GM12891 (cell line): Measurements from ENCODE around the gene ZNF664.

Experiments used
- PAX5 ChIP-seq: IDR thresholded peaks from 2 replicates; pipeline ENCODE4 v1.6.1; 2011; ENCODE audit warnings: low read length, moderate library complexity, mild to moderate bottlenecking; ENCODE audit not compliant: insufficient read depth, severe bottlenecking
- POLR2A ChIP-seq: IDR thresholded peaks from 2 replicates; pipeline ENCODE4 v1.6.1; 2011; ENCODE audit warnings: low read depth, low read length, control low read depth
- POLR2AphosphoS5 ChIP-seq: IDR thresholded peaks from 2 replicates; pipeline ENCODE4 v1.6.1; 2011; ENCODE audit warnings: low read depth, low read length, control low read depth
- POU2F2 ChIP-seq: IDR thresholded peaks from 2 replicates; pipeline ENCODE4 v1.6.1; 2011; ENCODE audit warnings: low read depth, mild to moderate bottlenecking, control low read depth, low read length, moderate library complexity
- SPI1 ChIP-seq: IDR thresholded peaks from 2 replicates; pipeline ENCODE4 v1.6.1; 2011; ENCODE audit warnings: low read depth, low read length, control low read depth
- TAF1 ChIP-seq: IDR thresholded peaks from 2 replicates; pipeline ENCODE4 v1.6.1; 2011; ENCODE audit warnings: low read depth, low read length, control low read depth

DNA sequence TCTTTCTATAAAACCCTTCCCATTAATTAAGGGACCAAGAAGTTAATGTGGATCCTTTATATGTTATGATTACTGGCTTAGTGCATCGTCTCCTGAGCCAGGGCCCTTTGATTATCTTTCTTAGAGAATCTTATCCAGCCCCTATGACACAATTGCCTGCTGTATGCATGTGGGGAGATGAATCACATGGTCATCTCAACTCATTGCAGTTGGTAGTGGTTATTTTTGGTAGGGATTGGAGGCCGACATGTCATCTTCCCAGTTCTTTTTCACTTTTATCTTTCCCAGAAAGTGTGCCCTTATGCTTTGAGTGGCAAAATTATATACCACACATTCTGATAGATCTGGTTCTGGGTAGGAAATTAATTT, 26.0 kb downstream of the ZNF664 start:
- TF ChIP-seq POLR2AphosphoS5 (no peak), POLR2A (no peak), TAF1 (no peak), SPI1 (no peak), POU2F2 (no peak), PAX5 (no peak)
